Measurements from ENCODE around the gene FIGN.

GRCh38 chr2:163709270-163709669 lies 26.5 kb downstream of the FIGN start:
- TF ChIP-seq, protein P1, sequence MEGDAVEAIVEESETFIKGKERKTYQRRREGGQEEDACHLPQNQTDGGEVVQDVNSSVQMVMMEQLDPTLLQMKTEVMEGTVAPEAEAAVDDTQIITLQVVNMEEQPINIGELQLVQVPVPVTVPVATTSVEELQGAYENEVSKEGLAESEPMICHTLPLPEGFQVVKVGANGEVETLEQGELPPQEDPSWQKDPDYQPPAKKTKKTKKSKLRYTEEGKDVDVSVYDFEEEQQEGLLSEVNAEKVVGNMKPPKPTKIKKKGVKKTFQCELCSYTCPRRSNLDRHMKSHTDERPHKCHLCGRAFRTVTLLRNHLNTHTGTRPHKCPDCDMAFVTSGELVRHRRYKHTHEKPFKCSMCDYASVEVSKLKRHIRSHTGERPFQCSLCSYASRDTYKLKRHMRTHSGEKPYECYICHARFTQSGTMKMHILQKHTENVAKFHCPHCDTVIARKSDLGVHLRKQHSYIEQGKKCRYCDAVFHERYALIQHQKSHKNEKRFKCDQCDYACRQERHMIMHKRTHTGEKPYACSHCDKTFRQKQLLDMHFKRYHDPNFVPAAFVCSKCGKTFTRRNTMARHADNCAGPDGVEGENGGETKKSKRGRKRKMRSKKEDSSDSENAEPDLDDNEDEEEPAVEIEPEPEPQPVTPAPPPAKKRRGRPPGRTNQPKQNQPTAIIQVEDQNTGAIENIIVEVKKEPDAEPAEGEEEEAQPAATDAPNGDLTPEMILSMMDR (IDR thresholded peaks at IDR 0.05; ENCODE audit: borderline replicate concordance, extremely low read depth, low read length, poor library complexity, severe bottlenecking): no peak
- no peak for TF ChIP-seq EZH2 (IDR thresholded peaks at IDR 0.05; ENCODE audit: borderline replicate concordance, low read depth, low read length, severe bottlenecking)

Data from DND-41 (cell line).